Stimulated activated CD8-positive, alpha-beta memory T cell treated with anti-CD3 and anti-CD28 coated beads, Interleukin-4, amount 100 ng/mL, for 1 hour (primary cell): Measurements from ENCODE around the gene TTLL3.

Source experiments
- DNase-seq, 2 donors: peaks; one replicate each; pipeline ENCODE4 v3.0.0-alpha.2; 2020; ENCODE audit warnings: low read depth in 2 of 2, low spot score in 1 of 2

Gene TTLL3

GRCh38 chr3:9780458-9780812 is 29.6 kb upstream of the TTLL3 start:
- no peak for DNase-seq

GRCh38 chr3:9780910-9781309 is 29.2 kb upstream of the TTLL3 start:
- DNase-seq: no peak

- DNase-seq: no peak
These were observed 28.5 kb upstream of the TTLL3 start for GRCh38 chr3:9781551-9781950.

- no peak for DNase-seq
These were observed 28.0 kb upstream of the TTLL3 start for GRCh38 chr3:9781978-9782603.

- DNase-seq: no peak
These were observed 27.3 kb upstream of the TTLL3 start for GRCh38 chr3:9782770-9783169.

- no peak for DNase-seq
These were observed 26.1 kb upstream of the TTLL3 start for GRCh38 chr3:9783954-9784353.

- no peak for DNase-seq
These were observed 25.1 kb upstream of the TTLL3 start for GRCh38 chr3:9784965-9785364.

GRCh38 chr3:9785602-9786001 is 24.5 kb upstream of the TTLL3 start:
- no peak for DNase-seq

GRCh38 chr3:9786209-9786739 is 23.8 kb upstream of the TTLL3 start:
- no peak for DNase-seq

GRCh38 chr3:9786825-9787669 is 23.0 kb upstream of the TTLL3 start:
- no peak for DNase-seq

- no peak for DNase-seq
These were observed 22.3 kb upstream of the TTLL3 start for GRCh38 chr3:9787714-9788113.

GRCh38 chr3:9791127-9791526 is 18.9 kb upstream of the TTLL3 start:
- DNase-seq: no peak

- DNase-seq: no peak
These were observed 18.2 kb upstream of the TTLL3 start for GRCh38 chr3:9791790-9792404.

GRCh38 chr3:9792405-9793160 is 17.5 kb upstream of the TTLL3 start, which contains the start of the genes ARPC4 and TADA3:
TSS of gene ARPC4 (plus strand) at chr3:9793082. CDS start at chr3:9793122, 40 bp downstream.
TSS of gene TADA3 (minus strand) at chr3:9792473. CDS start at chr3:9791466, 1,007 bp downstream.
- peak; percentile 82 to 88 for DNase-seq

- DNase-seq: no peak
These were observed 16.8 kb upstream of the TTLL3 start for GRCh38 chr3:9793161-9793781.

GRCh38 chr3:9794400-9794799 is 15.7 kb upstream of the TTLL3 start:
- DNase-seq: no peak

- DNase-seq: no peak
These were observed 14.9 kb upstream of the TTLL3 start for GRCh38 chr3:9795207-9795606.

GRCh38 chr3:9797196-9797945 is 12.7 kb upstream of the TTLL3 start:
- no peak for DNase-seq

- no peak for DNase-seq
These were observed 9.5 kb upstream of the TTLL3 start for GRCh38 chr3:9800529-9800928.

GRCh38 chr3:9803494-9803893 is 6.6 kb upstream of the TTLL3 start:
- DNase-seq: no peak
